HS-27A (cell line): Measurements from ENCODE around the gene DNAH5.

Experiments used
- DNase-seq: peaks from one replicate; pipeline ENCODE4 v3.0.0-alpha.2; 2012; ENCODE audit warnings: low read depth, missing footprints

DNAH5 gene

GRCh38 chr5:13700626-13701025 is 243.9 kb downstream of the DNAH5 start:
- DNase-seq, result no peak

- no peak for DNase-seq
Measured at GRCh38 chr5:13698885-13699284, 245.6 kb downstream of the DNAH5 start.

DNA sequence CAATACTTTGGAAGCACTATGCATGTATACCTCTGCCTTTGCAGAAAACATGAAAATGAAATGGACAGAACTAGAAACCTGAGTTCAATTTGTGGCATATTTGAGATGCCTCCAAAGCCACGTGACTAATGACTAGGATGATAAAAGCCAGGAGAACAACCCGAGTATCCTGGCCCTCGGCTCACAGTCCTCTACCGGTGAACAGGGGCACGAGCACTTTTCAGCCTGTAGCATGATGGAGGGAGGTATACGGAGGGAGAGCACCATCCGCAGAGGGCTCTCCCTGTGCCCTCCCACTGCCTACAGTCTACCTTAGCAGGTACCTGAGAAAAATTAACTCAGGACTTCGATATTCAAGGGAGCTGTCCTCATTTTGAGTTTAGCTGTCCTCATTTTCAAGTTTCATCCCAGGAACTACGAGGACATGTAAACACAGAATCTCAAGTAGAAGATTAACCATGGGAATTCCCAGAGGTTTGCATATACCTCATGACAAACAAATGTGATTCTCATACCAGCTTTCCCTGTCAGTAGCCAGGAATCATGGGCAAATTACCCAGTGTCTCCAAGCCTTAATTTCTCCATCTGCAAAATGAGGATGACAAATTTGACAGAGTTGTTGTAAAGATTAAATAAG is 249.3 kb downstream of the DNAH5 start:
- DNase-seq, result no peak

DNA sequence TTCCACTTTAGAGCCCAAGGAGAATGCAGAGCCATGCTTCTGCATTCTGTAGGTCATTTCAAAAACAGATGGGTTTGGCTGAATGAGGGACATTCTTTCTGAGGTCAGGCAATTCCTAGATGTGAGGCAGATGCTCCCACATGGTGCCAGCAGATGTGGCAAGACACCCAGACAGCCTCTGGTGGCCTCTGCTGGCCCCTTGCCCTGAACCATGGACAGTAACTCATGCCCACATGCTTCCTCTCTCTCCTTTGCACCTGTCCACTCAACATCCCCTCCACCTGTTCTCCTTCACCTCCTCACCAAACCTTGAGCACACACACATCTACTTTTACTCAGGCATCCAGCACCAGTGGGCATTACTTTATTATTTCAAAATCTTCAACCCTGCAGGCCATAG is 252.3 kb downstream of the DNAH5 start:
- DNase-seq, result no peak

DNA sequence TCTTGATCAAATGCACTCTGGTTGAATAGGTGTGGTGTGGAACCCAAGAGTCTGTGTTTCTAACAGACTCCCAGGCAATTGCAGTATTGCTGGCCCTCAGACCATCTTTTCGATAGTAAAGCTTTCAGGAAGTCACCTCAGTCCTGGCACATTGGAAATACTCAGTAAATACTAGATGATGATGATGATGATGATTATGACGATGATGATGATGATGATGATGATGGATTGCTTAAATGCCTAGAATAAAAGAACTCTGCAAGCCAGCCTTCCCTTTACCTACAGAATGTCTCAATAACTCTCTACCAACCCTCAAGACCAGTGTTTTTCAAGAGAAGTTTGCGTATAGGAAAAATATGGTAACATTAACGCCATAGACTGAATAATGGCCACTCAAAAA is 268.0 kb downstream of the DNAH5 start:
- no peak for DNase-seq

DNA sequence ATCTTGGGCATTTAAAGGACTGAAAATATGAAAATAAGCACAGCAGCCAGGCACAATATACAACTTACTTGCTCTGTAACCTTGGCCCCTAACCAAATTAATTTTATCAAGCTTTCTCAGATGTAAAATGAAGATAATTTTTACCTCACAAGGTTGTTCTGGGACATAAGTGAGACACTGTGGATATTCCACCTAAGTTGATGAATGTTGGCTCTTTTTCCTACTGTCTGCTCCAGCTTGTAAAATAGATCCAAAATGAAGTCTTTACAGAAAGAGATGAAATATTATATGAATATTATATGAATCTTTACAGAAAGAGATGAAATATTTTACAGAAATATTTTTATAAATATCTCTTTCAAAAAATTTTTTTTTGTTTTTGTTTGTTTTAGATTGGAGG is 270.1 kb downstream of the DNAH5 start:
- DNase-seq, result no peak

DNA sequence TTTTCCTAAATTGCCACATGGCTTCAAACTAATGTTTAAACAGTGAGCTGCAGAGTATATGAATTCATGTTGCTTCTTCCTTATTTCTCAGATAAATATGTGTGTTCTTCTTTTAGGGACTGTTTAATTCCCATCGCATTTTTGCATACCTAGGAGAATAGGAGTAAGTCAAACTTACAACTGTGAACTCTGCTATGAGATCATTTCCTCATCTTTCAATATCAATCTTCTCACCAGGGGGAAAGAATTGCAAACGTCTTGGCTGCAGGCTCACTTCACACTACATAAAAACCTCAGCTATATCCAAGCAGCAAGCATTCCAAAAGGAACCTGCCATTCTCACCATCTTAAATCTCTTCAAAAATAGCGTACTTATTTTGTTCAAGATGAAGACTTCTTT is 271.0 kb downstream of the DNAH5 start:
- no peak for DNase-seq

- peak; percentile 96 for DNase-seq
Measured at GRCh38 chr5:13664377-13664776, 280.1 kb downstream of the DNAH5 start.

DNA sequence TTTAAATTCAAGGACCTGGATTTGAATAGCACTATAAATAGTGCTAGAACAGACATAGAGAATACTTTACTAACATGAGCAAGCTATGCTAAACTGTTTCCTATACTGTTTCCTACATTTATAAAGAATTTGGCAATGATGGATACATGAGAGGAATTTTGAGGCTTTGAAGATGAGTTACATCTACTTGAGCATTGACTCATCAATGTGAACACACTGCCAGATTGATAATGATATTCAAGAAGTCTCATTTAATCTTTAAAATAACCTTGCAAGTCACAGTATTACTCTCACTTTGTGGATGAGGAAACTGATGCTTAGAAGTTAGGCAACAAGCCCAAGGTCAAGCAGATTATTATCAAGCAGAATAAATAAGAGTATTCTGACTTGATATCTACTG is 281.9 kb downstream of the DNAH5 start:
- DNase-seq, result no peak

DNA sequence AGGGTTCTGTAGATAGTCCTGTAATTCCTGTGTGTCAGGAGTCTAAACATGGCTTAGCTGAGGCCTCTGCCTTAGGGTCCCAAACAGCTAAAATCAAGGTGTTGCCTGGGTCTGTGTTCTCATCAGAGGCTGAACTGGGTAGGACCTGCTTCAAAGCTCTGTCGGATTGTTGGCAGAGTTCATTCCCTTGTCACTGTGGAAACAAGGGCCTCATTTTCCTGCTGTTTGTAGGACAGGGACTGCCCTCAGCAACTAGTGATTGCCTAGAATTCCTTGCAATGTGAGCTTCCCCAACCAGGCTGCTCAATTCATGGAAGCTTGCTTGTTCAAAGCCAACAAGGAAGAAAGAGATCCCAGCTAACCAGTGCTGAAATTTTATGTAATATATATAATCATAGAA is 283.2 kb downstream of the DNAH5 start:
- no peak for DNase-seq

DNA sequence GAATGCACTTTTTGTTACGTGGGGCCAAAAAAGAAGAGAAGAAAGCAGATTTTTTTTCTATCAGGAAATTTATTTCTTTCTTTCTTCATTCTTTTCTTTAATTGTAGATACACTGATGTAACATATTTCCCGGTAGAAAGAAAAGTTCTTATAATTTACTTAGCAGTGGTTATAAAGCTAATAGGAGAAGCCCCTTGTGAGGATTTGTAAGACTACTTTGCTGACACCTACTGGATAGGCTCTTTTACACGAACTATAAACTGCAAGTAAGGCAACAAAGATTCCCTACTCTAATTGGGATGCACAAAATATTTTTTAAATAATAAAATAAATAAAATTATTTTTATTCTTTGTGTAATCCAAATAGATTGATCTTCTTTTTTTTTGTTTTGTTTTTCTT is 284.4 kb downstream of the DNAH5 start:
- no peak for DNase-seq

DNA sequence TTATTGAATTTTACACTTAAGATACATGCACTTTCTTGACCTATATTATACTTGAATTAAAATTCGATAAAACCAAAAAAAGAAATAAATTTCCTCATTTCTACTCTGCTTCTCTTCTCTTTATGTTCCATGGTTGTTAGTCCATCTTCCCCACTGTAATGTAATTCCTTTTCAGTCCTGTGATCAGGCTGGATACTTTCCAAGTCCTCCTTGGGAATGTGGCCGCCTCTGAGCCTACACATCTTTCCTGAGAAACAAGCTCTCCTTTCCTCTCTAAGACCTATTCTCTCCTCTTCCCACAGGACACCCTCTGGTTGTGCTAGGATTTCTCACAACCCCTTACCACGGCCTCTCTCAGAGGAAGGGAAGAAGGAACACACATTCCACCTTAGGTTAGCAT is 285.1 kb downstream of the DNAH5 start:
- no peak for DNase-seq

GRCh38 chr5:13658761-13659160 is 285.7 kb downstream of the DNAH5 start:
- DNase-seq, result no peak

DNA sequence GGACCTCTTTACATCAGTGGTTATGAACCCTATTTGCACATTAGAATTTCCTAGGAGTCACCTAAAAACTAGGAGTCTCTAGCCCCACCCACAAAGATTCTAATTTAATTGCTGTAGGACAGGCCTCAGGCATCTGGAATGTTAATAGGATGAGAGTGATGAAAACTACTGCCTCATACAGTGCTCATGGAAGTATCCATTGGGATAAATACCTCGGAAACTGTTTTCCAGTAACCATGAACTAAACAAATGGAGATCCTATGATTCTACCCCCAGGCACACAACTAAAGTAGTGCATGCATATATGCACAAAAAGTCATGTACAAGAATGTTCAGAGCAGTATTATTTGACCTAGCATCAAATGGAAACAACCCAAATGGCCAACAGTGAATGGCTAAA is 286.3 kb downstream of the DNAH5 start:
- no peak for DNase-seq

- no peak for DNase-seq
Measured at GRCh38 chr5:13653709-13654108, 290.8 kb downstream of the DNAH5 start.

DNA sequence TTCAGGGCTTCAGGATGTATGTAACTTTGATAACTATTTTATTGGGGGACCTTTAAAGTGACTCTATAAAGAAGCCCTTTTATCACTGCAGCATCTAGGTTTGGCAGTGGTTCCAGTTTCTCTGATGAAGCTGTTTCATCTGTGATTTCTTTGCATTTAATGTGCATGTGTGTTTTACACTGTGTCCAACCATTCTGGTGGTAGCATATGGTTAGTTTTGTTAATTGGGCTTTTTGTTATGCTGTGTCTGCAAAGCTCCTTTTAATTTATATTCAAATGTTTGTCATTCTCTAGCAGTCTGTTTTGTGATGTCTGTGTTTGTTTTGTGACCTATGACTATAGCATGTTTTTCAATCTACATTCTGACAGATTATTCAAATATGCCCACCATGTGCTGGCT is 294.8 kb downstream of the DNAH5 start:
- no peak for DNase-seq

- DNase-seq, result no peak
Measured at GRCh38 chr5:13648822-13649221, 295.7 kb downstream of the DNAH5 start.

GRCh38 chr5:13643734-13644133 is 300.8 kb downstream of the DNAH5 start:
- DNase-seq, result no peak

DNA sequence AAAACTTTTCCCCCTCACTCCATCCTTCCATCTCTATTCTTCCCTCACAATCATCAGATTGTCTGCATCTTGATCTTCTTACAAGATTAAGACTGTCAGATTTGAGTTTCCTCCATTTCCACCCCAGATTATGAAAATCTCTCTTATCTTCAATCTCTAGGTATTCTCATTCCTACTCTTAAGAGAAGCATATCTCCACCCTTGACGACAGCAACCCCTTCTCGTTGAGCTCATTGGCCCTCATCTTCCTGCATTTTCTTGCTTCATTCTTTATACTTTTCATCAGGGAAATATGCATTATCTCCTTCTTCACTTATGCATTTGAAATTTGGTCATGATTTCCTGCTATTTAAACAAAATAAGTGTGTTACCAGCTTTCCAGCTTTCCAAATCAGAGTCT is 301.3 kb downstream of the DNAH5 start:
- DNase-seq, result no peak
